ACC112 (cell line): ENCODE measurements around the gene RAB33A.

Experiments used
- H2AFZ ChIP-seq: fragments of 200-600 bp; sonication (generic); one replicate; pipeline ENCODE4 v1.6.0; 2017; ENCODE audit warnings: antibody characterized with exemption, low read length; ENCODE audit not compliant: unreplicated experiment
- H3K27ac ChIP-seq: fragments of 200-600 bp; sonication (generic); 2 replicates; pipeline ENCODE4 v1.5.1; 2014; ENCODE audit warnings: low read depth, mild to moderate bottlenecking, antibody characterized with exemption, low read length, moderate library complexity
- H3K27me3 ChIP-seq: fragments of 200-600 bp; sonication (generic); 2 replicates; pipeline ENCODE4 v1.6.1; 2014; ENCODE audit warnings: mild to moderate bottlenecking, antibody characterized with exemption, low read length, moderate library complexity, mixed read lengths; ENCODE audit not compliant: insufficient read depth
- H3K36me3 ChIP-seq: fragments of 200-600 bp; sonication (generic); 2 replicates; pipeline ENCODE4 v1.6.1; 2016; ENCODE audit warnings: mild to moderate bottlenecking, antibody characterized with exemption, low read length, moderate library complexity, mixed read lengths; ENCODE audit not compliant: insufficient read depth
- H3K4me1 ChIP-seq: fragments of 200-600 bp; sonication (generic); one replicate; pipeline ENCODE4 v1.6.1; 2016; ENCODE audit warnings: low read length, mixed read lengths; ENCODE audit not compliant: insufficient read depth, unreplicated experiment, control insufficient read depth
- H3K4me3 ChIP-seq: fragments of 200-600 bp; sonication (generic); 2 replicates; pipeline ENCODE4 v1.5.1; 2014; ENCODE audit warnings: mild to moderate bottlenecking, low read depth, low read length
- H3K79me2 ChIP-seq: fragments of 200-600 bp; sonication (generic); one replicate; pipeline ENCODE4 v1.6.0; 2016; ENCODE audit warnings: low read length; ENCODE audit not compliant: control insufficient read depth, unreplicated experiment, insufficient read depth

The RAB33A gene

DNA sequence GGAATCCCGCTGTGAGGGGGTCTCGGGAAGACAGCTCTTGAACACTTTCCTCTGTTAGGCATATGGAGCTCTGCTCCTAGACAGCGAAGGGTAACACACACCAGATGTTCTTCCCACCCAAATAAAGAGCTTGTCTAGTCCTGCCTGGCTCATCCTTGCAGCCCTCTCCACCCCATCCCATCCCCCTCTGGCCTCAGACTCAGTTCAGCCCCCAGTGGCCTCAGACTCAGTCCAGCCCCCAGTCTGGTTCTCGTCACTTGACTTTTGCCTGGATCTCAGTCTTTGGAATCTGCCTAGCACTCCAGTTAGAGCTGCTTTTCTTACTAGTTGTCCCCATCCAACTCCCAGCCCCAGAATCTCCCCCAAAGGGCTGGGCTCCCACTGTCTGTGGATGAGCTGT, 14.9 kb downstream of the RAB33A start:
- no peaks in the 10 kb centered on the region for H3K36me3 ChIP-seq
- no peaks in the 10 kb centered on the region for H3K27me3 ChIP-seq
- no peak overlapping the region for H3K27ac ChIP-seq
- no peaks in the 10 kb centered on the region for H3K79me2 ChIP-seq
- H2AFZ ChIP-seq = no peak overlapping the region
- H3K4me3 ChIP-seq = no peak overlapping the region
- H3K4me1 ChIP-seq = no peaks in the 10 kb centered on the region

DNA sequence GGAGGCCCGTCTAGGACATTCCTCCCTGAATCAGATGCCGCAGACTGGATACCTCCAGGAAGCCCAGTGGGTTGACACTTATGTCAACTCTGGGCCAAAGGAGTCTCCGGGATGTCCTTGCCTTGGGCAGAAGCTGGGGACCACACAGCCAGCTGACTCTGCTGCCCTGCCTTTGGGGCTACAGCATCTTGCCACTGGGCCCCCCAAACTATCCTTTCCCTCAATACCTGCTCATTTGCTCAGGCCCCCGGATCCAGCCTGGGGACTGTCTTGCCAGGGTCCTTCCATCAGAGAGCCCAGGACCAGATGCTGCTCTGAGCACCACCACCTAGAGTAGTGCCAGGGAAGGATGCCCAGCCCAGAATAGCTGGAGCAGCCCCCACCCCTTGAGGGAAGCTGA, 19.0 kb downstream of the RAB33A start:
- Histone ChIP-seq H3K27me3 (no peaks in the 10 kb centered on the region), H3K79me2 (no peaks in the 10 kb centered on the region), H3K27ac (no peak overlapping the region), H2AFZ (no peak overlapping the region), H3K36me3 (no peaks in the 10 kb centered on the region), H3K4me3 (no peak overlapping the region), H3K4me1 (no peaks in the 10 kb centered on the region)

DNA sequence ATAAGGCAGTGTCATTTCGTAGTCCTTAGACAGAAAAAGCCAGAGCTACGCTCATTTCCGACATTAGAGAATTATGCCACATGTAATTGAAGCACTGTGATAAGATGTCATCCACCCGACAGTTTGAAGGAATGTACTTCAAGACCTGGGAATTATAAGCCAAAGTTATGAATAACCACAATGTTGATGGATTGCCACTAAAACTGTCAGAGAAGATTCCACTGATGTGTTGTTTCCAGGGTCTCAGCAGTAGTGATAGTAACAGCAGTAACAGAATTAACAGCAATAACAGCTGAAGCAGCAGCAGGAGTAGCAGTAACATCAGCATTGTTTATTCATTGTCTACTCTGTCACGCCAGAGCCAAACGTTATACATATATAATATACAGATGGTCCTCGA, 24.7 kb downstream of the RAB33A start:
- H3K79me2 ChIP-seq = no peaks in the 10 kb centered on the region
- H3K4me1 ChIP-seq = no peaks in the 10 kb centered on the region
- no peaks in the 10 kb centered on the region for H3K36me3 ChIP-seq
- H2AFZ ChIP-seq = no peak overlapping the region
- H3K27ac ChIP-seq = no peak overlapping the region
- no peaks in the 10 kb centered on the region for H3K27me3 ChIP-seq
- no peak overlapping the region for H3K4me3 ChIP-seq

GRCh38 chrX:130197464-130197863, 25.7 kb downstream of the RAB33A start:
- H3K4me3 ChIP-seq = no peak overlapping the region
- no peak overlapping the region for H3K27ac ChIP-seq
- H3K27me3 ChIP-seq = no peaks in the 10 kb centered on the region
- H3K79me2 ChIP-seq = no peaks in the 10 kb centered on the region
- no peaks in the 10 kb centered on the region for H3K4me1 ChIP-seq
- no peak overlapping the region for H2AFZ ChIP-seq
- no peaks in the 10 kb centered on the region for H3K36me3 ChIP-seq

- H3K4me3 ChIP-seq = no peak overlapping the region
- no peaks in the 10 kb centered on the region; the same call in 1 of the 2 replicates for H3K36me3 ChIP-seq
- no peak overlapping the region for H2AFZ ChIP-seq
- H3K79me2 ChIP-seq = no peaks in the 10 kb centered on the region
- no peaks in the 10 kb centered on the region for H3K4me1 ChIP-seq
- no peak overlapping the region for H3K27ac ChIP-seq
- no peaks in the 10 kb centered on the region for H3K27me3 ChIP-seq
Measured at GRCh38 chrX:130204647-130205046, 32.9 kb downstream of the RAB33A start.

DNA sequence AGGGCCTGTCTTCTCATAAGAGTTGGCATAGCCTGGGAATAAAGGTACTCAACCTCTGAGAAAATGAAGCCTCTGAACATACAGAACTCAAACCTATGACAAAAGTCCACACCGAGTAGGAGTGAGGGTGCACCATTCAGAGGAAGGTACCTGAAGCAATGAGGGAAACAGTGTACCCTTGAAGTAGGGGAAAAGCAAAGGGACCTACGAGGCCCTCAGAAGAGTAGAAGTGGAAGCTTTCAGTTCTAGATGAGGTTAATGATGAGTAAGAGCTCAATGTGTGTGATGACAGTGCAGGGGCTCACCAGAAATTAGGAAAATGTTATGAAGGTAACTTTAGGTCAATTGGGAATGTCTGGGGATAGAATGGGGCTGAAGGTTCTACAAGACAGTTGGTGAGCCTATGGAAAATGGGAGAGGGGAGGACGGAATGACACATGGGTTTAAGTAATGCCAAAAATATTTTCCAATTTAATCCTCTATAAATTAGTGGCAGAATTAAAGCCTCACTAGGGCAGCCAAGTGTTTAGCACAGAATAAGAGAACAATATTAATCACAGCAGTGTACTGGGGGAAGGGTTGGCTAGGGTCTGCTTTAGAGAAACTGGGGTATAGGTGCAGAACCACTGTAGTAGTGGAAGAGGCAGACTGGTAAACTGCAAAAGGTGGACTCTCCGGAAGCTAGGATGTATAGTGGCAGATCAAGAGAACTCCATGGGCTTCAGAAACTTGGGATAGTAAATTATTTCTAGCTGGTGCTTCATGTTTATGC, 39.8 kb downstream of the RAB33A start:
- Histone ChIP-seq H3K36me3 (no peaks in the 10 kb centered on the region), H3K4me3 (no peak overlapping the region), H3K79me2 (no peaks in the 10 kb centered on the region), H2AFZ (no peak overlapping the region), H3K27me3 (no peaks in the 10 kb centered on the region), H3K27ac (no peak overlapping the region), H3K4me1 (no peaks in the 10 kb centered on the region)

DNA sequence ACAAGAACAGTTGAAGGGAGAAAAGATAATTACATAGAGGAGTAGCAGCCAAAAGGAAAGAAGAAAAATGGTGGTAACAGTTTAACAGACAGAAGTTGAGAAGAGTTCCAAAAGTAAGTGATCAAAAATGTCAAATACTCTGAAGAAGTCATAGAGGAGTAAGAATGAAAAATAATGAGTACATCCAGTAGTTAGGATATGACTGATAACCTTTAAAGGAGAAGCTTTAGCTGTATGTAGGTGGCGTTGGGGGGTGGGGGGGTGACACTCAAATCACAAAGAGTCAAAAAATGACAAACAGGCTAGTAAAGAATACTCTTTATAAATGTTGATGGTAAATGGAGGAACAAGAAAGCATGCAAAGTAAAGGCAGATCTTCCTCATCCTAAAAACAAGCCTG, 40.6 kb downstream of the RAB33A start:
- Histone ChIP-seq H3K36me3 (no peaks in the 10 kb centered on the region), H3K27ac (no peak overlapping the region), H3K79me2 (no peaks in the 10 kb centered on the region), H3K4me3 (no peak overlapping the region), H3K4me1 (no peaks in the 10 kb centered on the region), H2AFZ (no peak overlapping the region), H3K27me3 (no peaks in the 10 kb centered on the region)

DNA sequence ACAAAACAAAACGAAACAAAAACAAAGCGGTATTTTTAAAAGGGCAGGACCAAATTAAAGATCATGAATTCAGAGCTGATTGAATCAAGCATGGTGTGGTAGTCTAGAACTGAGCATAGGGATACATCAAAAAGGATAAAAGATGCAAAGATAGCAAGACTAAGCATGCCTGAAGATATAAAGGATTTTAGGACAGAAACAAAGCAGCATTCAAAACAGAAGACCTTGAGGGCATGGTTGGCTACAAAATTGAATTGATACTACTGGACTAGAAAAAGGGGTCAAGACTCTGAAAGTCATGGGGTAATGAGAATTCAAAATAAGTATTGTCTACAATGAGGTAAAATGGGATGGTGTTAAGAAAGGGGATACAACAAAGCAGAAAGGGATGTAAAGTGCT, 41.6 kb downstream of the RAB33A start:
- Histone ChIP-seq H3K27ac (no peak overlapping the region), H3K4me1 (no peaks in the 10 kb centered on the region), H2AFZ (no peak overlapping the region), H3K36me3 (no peaks in the 10 kb centered on the region), H3K79me2 (no peaks in the 10 kb centered on the region), H3K4me3 (no peak overlapping the region), H3K27me3 (no peaks in the 10 kb centered on the region)

DNA sequence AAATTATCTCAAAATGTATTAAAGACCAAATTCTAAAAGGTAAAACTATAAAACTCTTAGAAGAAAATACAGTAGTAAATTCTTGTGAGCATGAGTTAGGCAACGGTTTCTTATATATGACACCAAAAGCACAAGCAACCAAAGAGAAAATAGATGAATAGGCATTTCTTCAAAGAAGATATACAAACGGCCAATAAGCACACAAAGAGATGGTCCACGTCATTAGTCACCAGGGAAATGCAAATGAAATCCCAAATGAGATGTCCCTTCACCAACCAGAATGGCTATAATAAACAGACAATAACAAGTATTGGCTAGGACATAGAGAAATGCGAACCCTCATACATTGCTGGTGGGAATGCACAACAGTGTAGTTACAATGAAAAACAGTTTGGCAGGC, 44.6 kb downstream of the RAB33A start:
- Histone ChIP-seq H3K4me3 (no peak overlapping the region), H3K4me1 (no peaks in the 10 kb centered on the region), H3K36me3 (no peaks in the 10 kb centered on the region), H2AFZ (no peak overlapping the region), H3K79me2 (no peaks in the 10 kb centered on the region), H3K27me3 (no peaks in the 10 kb centered on the region), H3K27ac (no peak overlapping the region)

DNA sequence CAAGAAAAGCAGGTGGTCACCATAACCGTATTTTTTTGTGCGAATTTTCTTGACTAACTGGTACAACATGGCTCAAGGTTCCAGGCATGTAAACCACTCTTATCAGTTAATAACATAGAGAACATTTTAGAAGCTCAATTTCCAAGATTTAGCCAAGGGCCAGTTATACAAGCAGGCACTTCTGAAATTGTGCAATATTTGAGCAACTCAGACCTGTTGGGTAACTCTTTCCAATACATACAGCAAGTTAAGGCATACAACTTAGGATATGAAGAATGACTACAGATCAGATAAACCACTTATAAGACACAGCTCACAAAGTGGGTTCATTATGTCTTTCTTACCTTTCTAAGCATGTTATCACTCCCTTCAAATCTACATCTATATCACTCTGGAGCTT, 53.0 kb downstream of the RAB33A start:
- Histone ChIP-seq H3K27ac (no peak overlapping the region), H2AFZ (no peak overlapping the region), H3K36me3 (0 out of 2 replicates have a peak, but pooled peaks cover 6% of the 10 kb centered on the region), H3K79me2 (no peaks in the 10 kb centered on the region), H3K4me1 (no peaks in the 10 kb centered on the region), H3K27me3 (no peaks in the 10 kb centered on the region), H3K4me3 (no peak overlapping the region)

DNA sequence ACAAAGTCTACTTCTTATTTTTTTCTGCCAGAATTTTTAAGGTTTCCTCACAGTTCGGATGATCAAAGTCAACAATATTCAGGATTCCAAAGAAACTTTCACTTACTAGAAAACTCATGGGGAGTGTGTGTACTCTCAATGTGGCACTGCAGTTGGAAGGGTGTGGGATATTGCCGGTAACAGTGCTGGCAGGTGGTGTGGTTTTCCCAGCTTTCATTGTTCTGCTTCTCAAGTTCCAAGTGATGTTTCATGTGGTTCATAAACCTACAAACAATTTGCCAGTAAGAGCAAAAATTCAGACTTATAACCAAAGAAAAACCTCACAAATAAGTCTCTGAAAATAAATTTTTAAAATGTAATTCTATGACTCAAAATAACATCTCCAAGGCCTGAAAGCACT, 57.1 kb downstream of the RAB33A start:
- Histone ChIP-seq H2AFZ (no peak overlapping the region), H3K27me3 (no peaks in the 10 kb centered on the region), H3K4me1 (no peaks in the 10 kb centered on the region), H3K4me3 (no peak overlapping the region), H3K36me3 (peaks cover 9% of the 10 kb centered on the region; the same call in 1 of the 2 replicates), H3K27ac (no peak overlapping the region), H3K79me2 (no peaks in the 10 kb centered on the region)
